Chondrocyte (in vitro differentiated cells): Measurements from ENCODE around the gene RDH11. TPM values are rescaled to one million over a fixed set of nuclear protein-coding genes. Genes with fewer than 3 reads are reported as not detected.

Source experiments
- DNase-seq: peaks from one replicate; pipeline ENCODE4 v3.0.0; 2021; ENCODE audit warnings: mixed read lengths, low spot score
- H3K27ac Mint-ChIP-seq: one replicate; pipeline ENCODE4 v1.8.0; 2021; ENCODE audit warnings: mild to moderate bottlenecking, moderate library complexity, mixed read lengths; ENCODE audit not compliant: unreplicated experiment
- H3K27me3 Mint-ChIP-seq: 2 replicates; pipeline ENCODE4 v1.8.0; 2021; ENCODE audit warnings: low read depth, mixed read lengths
- H3K36me3 Mint-ChIP-seq: 2 replicates; pipeline ENCODE4 v1.8.0; 2021; ENCODE audit warnings: low read depth, mixed read lengths
- H3K4me1 Mint-ChIP-seq: 2 replicates; pipeline ENCODE4 v1.8.0; 2021; ENCODE audit warnings: low read depth, mild to moderate bottlenecking, mixed read lengths
- H3K4me3 Mint-ChIP-seq: one replicate; pipeline ENCODE4 v1.8.0; 2021; ENCODE audit warnings: mild to moderate bottlenecking, moderate library complexity, mixed read lengths; ENCODE audit not compliant: unreplicated experiment
- H3K9me3 Mint-ChIP-seq: 2 replicates; pipeline ENCODE4 v1.8.0; 2021; ENCODE audit warnings: low read depth, mixed read lengths
- CTCF ChIP-seq: fragments of 200-600 bp; sonication (generic); IDR thresholded peaks from 2 replicates; pipeline ENCODE4 v1.5.0; 2021; ENCODE audit warnings: antibody characterized with exemption, mild to moderate bottlenecking, moderate library complexity
- total RNA-seq: library from RNA; stranded (reverse); gene quantifications from 3 replicates; pipeline ENCODE4 v1.2.1, GENCODE V29; 2021

Gene RDH11
- total RNA-seq, 1 donor from 2014 or later, result 69.4 TPM

GRCh38 chr14:67683842-67684241 is 11.7 kb downstream of the RDH11 start:
- no peaks in the 10 kb centered on the region for H3K4me1 Mint-ChIP-seq
- H3K36me3 Mint-ChIP-seq, result peaks cover 24% of the 10 kb centered on the region
- no peaks in the 10 kb centered on the region for H3K27me3 Mint-ChIP-seq
- H3K9me3 Mint-ChIP-seq, result no peaks in the 10 kb centered on the region
- no peak for TF ChIP-seq CTCF
- no peak overlapping the region for H3K27ac Mint-ChIP-seq
- no peak for DNase-seq
- H3K4me3 Mint-ChIP-seq, result no peak overlapping the region

GRCh38 chr14:67680941-67681340 is 14.6 kb downstream of the RDH11 start:
- Mint-ChIP-seq H3K27me3 (no peaks in the 10 kb centered on the region), H3K36me3 (peaks cover 16% of the 10 kb centered on the region), H3K4me3 (no peak overlapping the region), H3K27ac (no peak overlapping the region), H3K9me3 (no peaks in the 10 kb centered on the region), H3K4me1 (no peaks in the 10 kb centered on the region)
- no peak for TF ChIP-seq CTCF
- DNase-seq, result no peak

- no peaks in the 10 kb centered on the region for H3K27me3 Mint-ChIP-seq
- no peak overlapping the region for H3K27ac Mint-ChIP-seq
- no peak overlapping the region for H3K4me3 Mint-ChIP-seq
- peaks cover 14% of the 10 kb centered on the region for H3K36me3 Mint-ChIP-seq
- TF ChIP-seq CTCF, result no peak
- no peak for DNase-seq
- no peaks in the 10 kb centered on the region for H3K9me3 Mint-ChIP-seq
- H3K4me1 Mint-ChIP-seq, result peaks cover 6% of the 10 kb centered on the region
These were observed 15.4 kb downstream of the RDH11 start for GRCh38 chr14:67680121-67680602.

- DNase-seq, result no peak
- Mint-ChIP-seq H3K4me3 (no peak overlapping the region), H3K4me1 (peaks cover 8% of the 10 kb centered on the region), H3K36me3 (peaks cover 9% of the 10 kb centered on the region), H3K9me3 (no peaks in the 10 kb centered on the region), H3K27ac (no peak overlapping the region), H3K27me3 (no peaks in the 10 kb centered on the region)
- TF ChIP-seq CTCF, result no peak
These were observed 16.6 kb downstream of the RDH11 start for GRCh38 chr14:67679006-67679405.

GRCh38 chr14:67675219-67675582 is 20.4 kb downstream of the RDH11 start:
- Mint-ChIP-seq H3K9me3 (no peaks in the 10 kb centered on the region), H3K36me3 (peaks cover 6% of the 10 kb centered on the region), H3K27me3 (no peaks in the 10 kb centered on the region), H3K4me1 (peaks cover 23% of the 10 kb centered on the region), H3K4me3 (peak overlapping the region; percentile 87), H3K27ac (peak overlapping the region; percentile 96)
- DNase-seq, result no peak
- peak; percentile 5 for TF ChIP-seq CTCF
